A549 (cell line): ENCODE results near the gene SSC5D.

ENCODE experiments used
- CTCF ChIP-seq: fragments of >200 bp; sonication (Bioruptor Twin); formaldehyde crosslinking; IDR thresholded peaks from 3 replicates; pipeline ENCODE4 v1.5.1; 2016
- MAX ChIP-seq: IDR thresholded peaks from 2 replicates; pipeline ENCODE4 v1.6.1; 2012
- POLR2A ChIP-seq: IDR thresholded peaks from 2 replicates; pipeline ENCODE4 v1.6.1; 2012; ENCODE audit warnings: mild to moderate bottlenecking, low read length

GRCh38 chr19:55520691-55521292 is 32.6 kb downstream of the SSC5D start:
- TF ChIP-seq MAX (no peak), CTCF (no peak), POLR2A (no peak)
